Stimulated activated CD4-positive, alpha-beta T cell treated with anti-CD3 and anti-CD28 coated beads, Interleukin-4, amount 100 ng/mL, for 1 hour (primary cell): ENCODE results near the gene NXPH1.

Experiments used
- DNase-seq: peaks from one replicate; pipeline ENCODE4 v3.0.0-alpha.2; 2020

Gene NXPH1

DNA sequence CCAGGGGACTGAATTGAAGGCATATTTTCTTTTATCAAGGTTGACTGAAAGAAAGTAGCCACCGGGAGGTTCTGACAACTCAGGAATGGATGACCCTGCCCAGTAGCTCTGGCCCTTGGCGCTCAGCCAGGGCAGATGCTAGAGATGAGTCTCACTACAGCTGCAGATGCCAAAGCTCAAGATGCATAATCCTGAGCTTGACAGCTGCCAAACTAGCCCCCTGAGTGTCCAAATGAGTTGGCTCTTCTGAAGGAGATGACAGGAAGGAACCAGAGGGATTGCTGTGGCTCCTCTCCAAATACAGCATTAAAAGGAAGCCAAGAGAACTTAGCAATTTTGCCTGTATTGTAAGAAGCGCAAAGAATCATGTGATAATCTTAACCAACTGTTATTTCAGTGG lies 78.4 kb downstream of the NXPH1 start:
- DNase-seq = no peak

DNA sequence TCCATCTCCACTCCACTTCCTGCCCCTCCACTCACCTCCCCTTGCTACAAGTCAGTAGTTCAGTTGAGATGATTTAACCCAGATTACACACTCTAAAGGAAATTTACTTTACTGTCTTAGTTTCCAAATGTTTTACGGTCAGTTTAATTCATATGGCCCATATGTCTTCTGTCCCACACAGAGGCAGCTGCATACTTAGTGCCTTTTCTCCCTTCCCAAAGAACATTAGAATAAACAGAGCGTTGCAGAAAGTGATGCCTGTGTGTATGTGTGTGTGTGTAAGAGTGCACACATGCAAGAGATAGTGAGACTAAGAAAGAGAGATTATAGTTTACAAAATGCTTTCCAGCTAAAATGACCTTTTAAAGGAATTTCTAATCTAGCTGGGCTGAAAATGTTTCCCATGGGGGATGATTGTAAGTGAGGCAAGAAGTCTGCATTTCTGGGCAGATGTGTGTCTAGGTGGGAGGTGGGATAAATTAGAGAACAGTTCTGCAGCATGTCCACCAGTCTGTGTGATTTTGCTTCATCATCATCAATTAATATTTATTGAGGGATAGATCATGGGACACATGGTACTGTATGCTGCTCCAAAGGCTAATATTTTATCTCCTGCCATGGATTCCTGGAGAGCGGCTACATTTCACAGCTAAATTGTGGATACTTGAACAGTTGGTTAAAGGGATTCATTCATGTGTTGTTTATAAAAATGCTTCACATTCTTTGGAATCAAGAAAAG lies 81.5 kb downstream of the NXPH1 start:
- DNase-seq = no peak

DNA sequence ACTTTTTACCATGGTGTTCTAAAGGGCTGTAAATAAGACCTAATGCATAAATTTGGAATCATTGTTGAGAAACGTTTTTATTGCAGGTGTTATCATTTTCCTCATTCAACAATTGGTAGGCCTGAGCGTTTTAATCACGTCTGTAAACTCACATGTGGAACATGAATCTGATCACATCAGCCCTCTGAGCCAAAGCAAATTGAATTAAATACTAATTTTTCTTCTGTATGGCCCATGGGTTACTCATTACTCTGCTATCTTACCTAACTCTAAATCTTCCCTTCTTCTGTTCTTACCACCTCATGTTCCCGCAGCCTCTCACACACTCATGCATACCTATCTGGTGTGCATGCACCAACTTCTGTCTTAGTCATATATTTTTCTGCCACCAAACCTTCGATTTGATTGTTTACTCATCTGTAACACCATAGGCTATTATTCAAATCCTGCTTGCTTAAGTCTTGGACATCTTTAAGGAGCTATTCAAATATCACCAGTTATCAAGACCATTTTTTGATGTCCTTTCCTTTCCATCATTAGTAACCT lies 82.3 kb downstream of the NXPH1 start:
- no peak for DNase-seq

- DNase-seq = no peak
These were observed 83.6 kb downstream of the NXPH1 start for GRCh38 chr7:8516976-8517375.

DNA sequence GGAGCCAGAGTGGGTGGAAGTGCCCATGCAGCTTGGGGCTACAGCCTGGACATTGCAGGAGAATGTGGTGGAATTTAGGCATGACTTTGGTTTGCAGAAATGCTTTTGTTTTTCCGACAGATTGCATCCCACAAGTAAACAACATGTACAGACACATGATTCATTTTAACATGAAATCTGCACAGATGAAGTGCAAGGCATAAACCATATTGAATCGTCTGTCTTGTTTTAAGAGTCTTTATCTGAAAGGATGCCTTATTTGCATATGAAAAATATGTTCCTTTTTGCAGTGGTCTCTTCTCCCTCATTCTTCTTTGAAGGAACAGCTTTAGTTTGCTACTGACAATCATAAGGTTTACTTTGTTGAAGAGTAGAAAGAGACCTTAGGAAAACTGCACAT lies 94.9 kb downstream of the NXPH1 start:
- no peak for DNase-seq

DNA sequence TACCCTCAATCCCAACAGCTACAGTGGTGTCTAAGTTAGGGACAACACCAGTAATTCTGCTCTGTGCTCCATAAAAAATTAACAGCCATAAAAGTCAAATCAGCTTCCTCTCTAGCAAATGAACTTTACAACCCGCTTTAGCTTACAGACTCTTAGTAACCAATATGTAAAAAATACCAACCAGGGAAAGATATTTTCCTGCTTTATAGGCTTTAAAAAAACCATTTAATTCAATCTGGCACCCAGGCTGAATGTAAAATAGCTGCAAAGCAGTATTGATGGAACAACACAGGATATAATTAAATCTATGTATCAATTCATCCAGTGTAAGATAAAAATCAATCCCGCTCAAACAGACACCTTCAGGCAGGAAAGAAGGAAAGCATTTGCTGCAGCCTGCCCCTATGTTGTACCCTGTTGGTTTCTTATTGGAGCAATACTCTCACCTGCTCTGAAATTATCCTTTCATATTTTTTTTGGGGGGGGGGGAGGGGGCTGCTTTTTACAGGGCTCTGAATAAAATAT lies 98.6 kb downstream of the NXPH1 start:
- no peak for DNase-seq

GRCh38 chr7:8536431-8536830 lies 103.0 kb downstream of the NXPH1 start:
- DNase-seq = no peak

GRCh38 chr7:8549046-8549445 lies 115.6 kb downstream of the NXPH1 start:
- no peak for DNase-seq

DNA sequence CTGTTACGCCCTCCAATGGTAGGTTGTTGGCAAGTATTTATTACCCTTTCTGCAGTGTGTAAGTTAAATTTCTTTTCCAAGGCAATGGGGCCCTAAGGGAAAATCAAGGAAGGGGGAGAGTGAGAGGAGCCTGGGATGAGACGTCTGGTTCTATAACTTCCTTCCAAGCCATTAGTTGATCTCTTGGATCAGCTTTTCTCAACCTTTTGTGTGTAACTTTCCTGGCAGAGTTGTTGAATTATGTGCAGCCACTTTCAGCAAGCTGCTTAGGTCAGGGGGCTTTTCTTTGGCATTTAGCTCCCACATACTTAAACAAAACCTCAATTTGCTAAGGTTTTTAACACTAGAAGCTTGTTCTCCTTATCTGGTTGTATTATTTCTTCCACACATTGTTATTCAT lies 127.1 kb downstream of the NXPH1 start:
- DNase-seq = no peak

DNA sequence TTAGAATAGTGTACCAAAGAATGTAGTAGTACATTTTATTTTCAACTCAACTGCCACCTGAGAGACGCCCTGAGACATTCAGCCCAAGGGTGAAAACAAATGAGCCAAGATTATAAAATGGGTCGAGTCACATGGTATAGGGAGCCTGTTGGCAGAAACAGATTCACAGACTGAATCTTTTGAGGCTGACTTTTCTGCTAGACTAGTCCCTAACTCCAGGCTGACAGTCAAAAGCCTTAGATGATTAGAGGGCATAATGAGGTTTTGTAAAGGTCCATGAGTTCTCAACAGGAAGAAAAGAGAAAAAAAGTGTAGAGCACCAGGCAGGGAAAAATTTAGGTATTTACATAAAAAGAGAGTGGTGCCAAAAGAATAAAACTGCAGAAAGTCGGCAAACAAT lies 128.0 kb downstream of the NXPH1 start:
- DNase-seq = no peak

- DNase-seq = no peak
These were observed 130.9 kb downstream of the NXPH1 start for GRCh38 chr7:8564281-8564680.

- no peak for DNase-seq
These were observed 132.6 kb downstream of the NXPH1 start for GRCh38 chr7:8566016-8566415.

DNA sequence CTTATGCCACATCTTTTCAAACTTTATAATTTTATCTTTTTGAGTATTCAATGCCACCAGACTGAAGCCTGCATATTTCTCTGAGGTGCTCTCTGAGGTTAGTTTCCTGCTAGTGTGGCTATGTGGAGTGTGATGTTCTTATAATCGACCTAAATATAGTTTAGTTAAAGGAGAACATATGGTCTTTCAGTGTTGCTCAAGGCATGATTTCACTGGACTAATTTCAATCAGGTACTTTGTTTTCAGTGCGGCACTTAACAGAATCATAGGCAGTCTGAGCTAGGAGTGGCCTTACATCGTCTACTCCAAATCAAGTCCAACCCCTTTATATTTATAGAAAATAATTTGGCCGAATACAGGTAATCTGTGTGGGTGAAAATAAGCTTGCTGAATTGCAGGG lies 134.2 kb downstream of the NXPH1 start:
- no peak for DNase-seq

DNA sequence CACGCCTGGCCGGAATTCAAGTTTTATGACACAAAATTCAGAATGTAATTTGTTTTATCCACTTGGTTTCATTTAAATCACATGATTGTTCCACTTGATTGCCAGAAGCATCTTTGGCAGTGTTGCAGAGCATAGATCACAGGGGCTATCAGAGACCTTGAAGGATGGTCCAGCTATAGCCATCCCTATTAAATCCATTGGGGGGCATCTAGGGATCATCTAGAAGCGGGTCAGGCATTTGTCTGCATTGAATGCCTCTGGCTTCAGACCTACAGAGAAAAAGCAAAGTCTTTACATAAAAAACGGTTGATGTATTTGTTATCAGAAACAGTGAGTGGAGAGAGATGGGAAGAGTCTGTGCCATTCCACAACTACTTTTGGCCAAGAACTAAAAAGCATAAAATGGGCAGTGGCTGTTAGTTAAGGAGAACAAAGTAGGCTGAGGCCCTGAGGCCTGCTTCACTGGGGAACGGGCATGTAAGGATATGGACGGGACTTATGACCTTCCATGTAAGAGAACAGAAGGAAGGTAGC lies 146.3 kb downstream of the NXPH1 start:
- no peak for DNase-seq

GRCh38 chr7:8581842-8582241 lies 148.4 kb downstream of the NXPH1 start:
- no peak for DNase-seq

GRCh38 chr7:8582728-8583127 lies 149.3 kb downstream of the NXPH1 start:
- DNase-seq = no peak

DNA sequence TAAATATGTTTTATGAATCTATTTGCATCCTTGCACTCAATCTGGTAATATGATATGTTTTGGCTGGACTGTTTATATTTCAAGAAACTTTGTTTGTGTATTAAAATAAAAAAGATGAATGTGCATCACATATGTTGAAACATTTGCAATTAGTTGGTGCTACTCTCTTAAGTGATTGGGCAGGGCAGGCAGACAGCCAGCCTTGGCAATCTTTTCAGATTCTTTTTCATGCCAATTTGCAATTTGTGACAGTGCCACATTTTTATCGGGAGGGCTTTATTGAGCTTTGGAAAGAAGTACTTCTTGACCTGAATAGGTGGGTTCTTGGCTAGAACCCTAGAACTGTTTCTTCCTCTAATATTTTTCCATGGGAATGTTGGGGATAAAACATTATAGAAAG lies 152.2 kb downstream of the NXPH1 start:
- no peak for DNase-seq

GRCh38 chr7:8590225-8590624 lies 156.8 kb downstream of the NXPH1 start:
- no peak for DNase-seq

- no peak for DNase-seq
These were observed 157.4 kb downstream of the NXPH1 start for GRCh38 chr7:8590791-8591190.

DNA sequence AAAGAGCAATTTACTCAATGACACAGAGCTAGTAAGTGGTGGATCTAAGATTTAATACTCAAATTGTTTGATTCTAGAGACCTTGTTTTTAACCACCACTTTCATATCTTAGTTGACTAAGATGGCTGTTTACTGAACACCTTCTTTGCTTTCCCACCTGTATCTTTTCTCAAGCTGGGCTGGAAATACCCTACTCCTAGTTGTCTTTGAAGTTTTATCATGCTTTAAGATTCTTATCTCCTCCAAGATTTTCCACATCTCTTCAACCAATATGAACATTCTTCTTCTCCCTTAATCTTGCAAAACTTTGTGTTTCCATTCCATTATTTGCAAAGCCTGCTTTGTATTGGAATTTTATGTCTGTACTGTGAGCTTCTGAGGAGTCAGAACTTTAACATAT lies 157.9 kb downstream of the NXPH1 start:
- no peak for DNase-seq

- no peak for DNase-seq
These were observed 158.8 kb downstream of the NXPH1 start for GRCh38 chr7:8592167-8592566.

GRCh38 chr7:8594115-8594514 lies 160.7 kb downstream of the NXPH1 start:
- DNase-seq = no peak

GRCh38 chr7:8597565-8597964 lies 164.2 kb downstream of the NXPH1 start:
- DNase-seq = no peak

GRCh38 chr7:8601121-8601520 lies 167.7 kb downstream of the NXPH1 start:
- DNase-seq = no peak

DNA sequence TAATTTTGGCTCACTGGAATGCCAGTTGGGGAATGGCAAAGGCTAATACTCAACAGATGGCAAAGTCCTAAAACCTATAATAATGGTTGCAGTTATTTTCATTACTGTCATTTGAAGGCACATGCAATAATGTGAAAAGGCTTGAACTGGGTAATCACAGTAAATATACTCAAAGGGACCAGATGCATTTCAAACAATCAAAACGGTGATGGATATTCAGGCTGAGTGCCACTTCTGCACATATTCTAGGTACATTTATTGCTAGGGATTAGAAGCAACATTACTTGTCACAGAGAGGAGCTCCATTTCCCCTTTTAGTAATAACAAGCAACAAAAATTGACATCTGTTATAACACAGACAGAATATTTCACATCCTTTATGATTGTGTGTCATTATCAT lies 171.8 kb downstream of the NXPH1 start:
- DNase-seq = no peak
